ENCODE measurements around the gene RYR2. TPM values are rescaled to one million over a fixed set of nuclear protein-coding genes. Genes with fewer than 3 reads are reported as not detected.

RYR2 gene
- total RNA-seq, 1 donor from 2014 or later, result 0.90 TPM

DNA sequence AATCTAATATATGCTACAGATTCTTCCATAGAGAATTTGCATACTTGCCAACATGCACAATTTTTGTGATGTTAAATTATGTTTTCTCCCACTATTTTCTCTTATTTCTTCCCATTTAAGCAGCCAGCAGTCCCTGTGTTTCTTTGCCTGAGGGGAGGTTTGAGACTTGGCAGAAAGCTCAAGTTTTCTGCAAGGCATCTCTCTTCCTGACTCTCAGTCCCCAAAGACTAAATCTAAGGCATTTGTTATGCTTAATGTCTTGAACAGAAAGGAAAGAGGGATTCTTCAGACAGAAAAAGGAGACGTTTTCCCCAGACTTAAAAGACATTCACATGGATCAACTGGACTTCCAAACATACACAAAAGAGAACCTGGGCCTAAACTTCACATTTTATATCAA lies 354.4 kb downstream of the RYR2 start:
- TF ChIP-seq, protein P1, sequence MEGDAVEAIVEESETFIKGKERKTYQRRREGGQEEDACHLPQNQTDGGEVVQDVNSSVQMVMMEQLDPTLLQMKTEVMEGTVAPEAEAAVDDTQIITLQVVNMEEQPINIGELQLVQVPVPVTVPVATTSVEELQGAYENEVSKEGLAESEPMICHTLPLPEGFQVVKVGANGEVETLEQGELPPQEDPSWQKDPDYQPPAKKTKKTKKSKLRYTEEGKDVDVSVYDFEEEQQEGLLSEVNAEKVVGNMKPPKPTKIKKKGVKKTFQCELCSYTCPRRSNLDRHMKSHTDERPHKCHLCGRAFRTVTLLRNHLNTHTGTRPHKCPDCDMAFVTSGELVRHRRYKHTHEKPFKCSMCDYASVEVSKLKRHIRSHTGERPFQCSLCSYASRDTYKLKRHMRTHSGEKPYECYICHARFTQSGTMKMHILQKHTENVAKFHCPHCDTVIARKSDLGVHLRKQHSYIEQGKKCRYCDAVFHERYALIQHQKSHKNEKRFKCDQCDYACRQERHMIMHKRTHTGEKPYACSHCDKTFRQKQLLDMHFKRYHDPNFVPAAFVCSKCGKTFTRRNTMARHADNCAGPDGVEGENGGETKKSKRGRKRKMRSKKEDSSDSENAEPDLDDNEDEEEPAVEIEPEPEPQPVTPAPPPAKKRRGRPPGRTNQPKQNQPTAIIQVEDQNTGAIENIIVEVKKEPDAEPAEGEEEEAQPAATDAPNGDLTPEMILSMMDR (IDR thresholded peaks at IDR 0.05), result no peak
- no peak for TF ChIP-seq EZH2phosphoT487 (IDR thresholded peaks at IDR 0.05)
- no peak for TF ChIP-seq EZH2 (IDR thresholded peaks at IDR 0.05)
- Histone ChIP-seq H3K4me1 (no peaks in the 10 kb centered on the region), H3K27ac (no peak overlapping the region)

DNA sequence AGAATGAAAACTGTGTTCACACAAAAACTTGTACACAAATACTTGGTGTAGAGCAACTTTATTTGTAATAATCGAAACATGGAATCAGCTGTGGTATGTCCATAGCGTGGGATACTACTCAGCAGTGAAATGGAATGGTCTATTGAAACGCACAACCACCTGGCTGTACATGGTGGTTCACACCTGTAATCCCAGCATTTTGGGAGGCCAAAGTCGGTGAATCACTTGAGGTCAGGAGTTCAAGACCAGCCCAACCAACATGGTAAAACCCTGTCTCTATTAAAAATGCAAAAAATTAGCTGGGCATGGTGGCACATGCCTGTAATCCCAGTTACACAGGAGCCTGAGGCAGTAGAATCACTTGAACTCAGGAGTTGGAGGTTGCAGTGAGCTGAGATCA lies 356.8 kb downstream of the RYR2 start:
- no peak overlapping the region for H2AFZ ChIP-seq (replicated peaks)
- no peaks in the 10 kb centered on the region for H4K20me1 ChIP-seq (ENCODE audit: low read depth)
- no peak overlapping the region for H3K27ac ChIP-seq
- no peaks in the 10 kb centered on the region for H3K36me3 ChIP-seq
- H3K4me1 ChIP-seq, result no peaks in the 10 kb centered on the region
- no peaks in the 10 kb centered on the region for H3K79me2 ChIP-seq (ENCODE audit: low read depth)
- no peaks in the 10 kb centered on the region for H3F3A ChIP-seq (ENCODE audit: low read depth)
- no peak overlapping the region for H3K27ac Mint-ChIP-seq
- H3K9me3 ChIP-seq (ENCODE audit: low read depth), result no peaks in the 10 kb centered on the region
- H3K27me3 ChIP-seq, result no peaks in the 10 kb centered on the region
- peaks cover 5% of the 10 kb centered on the region for H3K27me3 Mint-ChIP-seq (ENCODE audit: insufficient read depth, low read depth)
- H3K4me3 Mint-ChIP-seq, result no peak overlapping the region
- no peak overlapping the region for H3K4me3 ChIP-seq
- TF ChIP-seq, protein P1 (IDR thresholded peaks at IDR 0.05), result no peak
- TF ChIP-seq EZH2 (IDR thresholded peaks at IDR 0.05) (no peak), EZH2phosphoT487 (IDR thresholded peaks at IDR 0.05) (no peak)
- no peak overlapping the region for H3K4me2 ChIP-seq
- peaks cover 13% of the 10 kb centered on the region for H3K9me3 Mint-ChIP-seq
- H3K4me1 Mint-ChIP-seq, result no peaks in the 10 kb centered on the region
- DNase-seq (ENCODE audit: low spot score), result no peak
- H3K36me3 Mint-ChIP-seq, result no peaks in the 10 kb centered on the region
- H3K9ac ChIP-seq, result no peak overlapping the region

More for the DNA sequence above, 354.4 kb downstream of the RYR2 start:
- Histone ChIP-seq H2AFZ (replicated peaks) (no peak overlapping the region), H3K79me2 (ENCODE audit: low read depth) (no peaks in the 10 kb centered on the region), H3K27me3 (no peaks in the 10 kb centered on the region), H4K20me1 (ENCODE audit: low read depth) (no peaks in the 10 kb centered on the region), H3K4me3 (no peak overlapping the region), H3K36me3 (no peaks in the 10 kb centered on the region), H3K9ac (no peak overlapping the region), H3K9me3 (ENCODE audit: low read depth) (no peaks in the 10 kb centered on the region), H3F3A (ENCODE audit: low read depth) (no peaks in the 10 kb centered on the region), H3K4me2 (no peak overlapping the region)
- DNase-seq (ENCODE audit: low spot score), result no peak
- no peak overlapping the region for H3K4me3 Mint-ChIP-seq
- peaks cover 5% of the 10 kb centered on the region for H3K27me3 Mint-ChIP-seq (ENCODE audit: insufficient read depth, low read depth)
- H3K36me3 Mint-ChIP-seq, result no peaks in the 10 kb centered on the region
- H3K9me3 Mint-ChIP-seq, result peaks cover 13% of the 10 kb centered on the region
- H3K27ac Mint-ChIP-seq, result no peak overlapping the region
- H3K4me1 Mint-ChIP-seq, result no peaks in the 10 kb centered on the region

GRCh38 chr1:237405912-237406311 lies 363.9 kb downstream of the RYR2 start:
- no peak for DNase-seq (ENCODE audit: low spot score)
- Mint-ChIP-seq H3K9me3 (peaks cover 2% of the 10 kb centered on the region), H3K36me3 (no peaks in the 10 kb centered on the region), H3K27ac (no peak overlapping the region), H3K4me3 (no peak overlapping the region), H3K4me1 (no peaks in the 10 kb centered on the region), H3K27me3 (ENCODE audit: insufficient read depth, low read depth) (no peaks in the 10 kb centered on the region)
- H3K36me3 ChIP-seq, result no peaks in the 10 kb centered on the region
- no peaks in the 10 kb centered on the region for H4K20me1 ChIP-seq (ENCODE audit: low read depth)
- H3K27ac ChIP-seq, result no peak overlapping the region
- H3K27me3 ChIP-seq, result no peaks in the 10 kb centered on the region
- H3K9ac ChIP-seq, result no peak overlapping the region
- no peak overlapping the region for H2AFZ ChIP-seq (replicated peaks)
- no peaks in the 10 kb centered on the region for H3K79me2 ChIP-seq (ENCODE audit: low read depth)
- no peaks in the 10 kb centered on the region for H3K9me3 ChIP-seq (ENCODE audit: low read depth)
- H3K4me1 ChIP-seq, result no peaks in the 10 kb centered on the region
- H3F3A ChIP-seq (ENCODE audit: low read depth), result no peaks in the 10 kb centered on the region
- TF ChIP-seq EZH2 (IDR thresholded peaks at IDR 0.05) (no peak), EZH2phosphoT487 (IDR thresholded peaks at IDR 0.05) (no peak)
- TF ChIP-seq, protein P1 (IDR thresholded peaks at IDR 0.05), result no peak
- no peak overlapping the region for H3K4me3 ChIP-seq
- H3K4me2 ChIP-seq, result no peak overlapping the region
